ENCODE results near the gene PHF2.

DNA sequence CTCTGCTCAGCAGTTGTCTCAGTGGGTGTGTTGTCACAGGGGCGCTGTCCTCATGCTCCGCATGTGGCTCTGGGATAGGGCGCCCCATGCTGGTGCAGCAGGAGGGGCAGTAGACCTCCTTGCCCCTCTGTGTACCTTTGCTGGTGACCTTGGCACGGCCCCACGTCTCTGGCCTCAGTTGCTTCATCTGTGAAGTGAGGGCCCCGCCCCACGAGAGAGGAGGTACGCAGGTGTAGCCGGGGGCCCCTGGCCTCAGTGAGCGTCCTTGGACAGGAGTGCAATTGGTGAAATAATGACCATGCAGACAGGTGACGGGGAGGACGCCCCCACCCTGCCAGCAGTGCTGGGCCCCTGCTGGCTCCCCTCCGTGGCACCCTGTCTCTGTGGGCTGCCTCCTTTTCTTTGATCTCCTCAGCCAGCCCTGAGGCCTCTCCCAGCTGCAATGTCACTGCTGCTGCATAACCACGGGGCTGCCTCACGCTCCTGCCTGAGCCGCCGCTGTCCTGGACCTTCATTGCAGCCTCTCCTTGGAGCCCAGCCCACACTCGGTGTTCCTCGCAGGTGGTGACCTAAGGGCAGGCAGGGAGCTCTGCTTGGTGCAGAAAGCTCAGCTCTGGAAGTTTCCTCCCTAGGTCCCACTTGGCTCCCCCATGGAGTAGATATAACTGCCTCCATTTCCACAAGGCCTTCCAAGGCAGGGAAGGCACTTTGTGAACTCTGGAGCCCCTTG, 57.3 kb downstream of the PHF2 start:
- TF ChIP-seq, protein P1, sequence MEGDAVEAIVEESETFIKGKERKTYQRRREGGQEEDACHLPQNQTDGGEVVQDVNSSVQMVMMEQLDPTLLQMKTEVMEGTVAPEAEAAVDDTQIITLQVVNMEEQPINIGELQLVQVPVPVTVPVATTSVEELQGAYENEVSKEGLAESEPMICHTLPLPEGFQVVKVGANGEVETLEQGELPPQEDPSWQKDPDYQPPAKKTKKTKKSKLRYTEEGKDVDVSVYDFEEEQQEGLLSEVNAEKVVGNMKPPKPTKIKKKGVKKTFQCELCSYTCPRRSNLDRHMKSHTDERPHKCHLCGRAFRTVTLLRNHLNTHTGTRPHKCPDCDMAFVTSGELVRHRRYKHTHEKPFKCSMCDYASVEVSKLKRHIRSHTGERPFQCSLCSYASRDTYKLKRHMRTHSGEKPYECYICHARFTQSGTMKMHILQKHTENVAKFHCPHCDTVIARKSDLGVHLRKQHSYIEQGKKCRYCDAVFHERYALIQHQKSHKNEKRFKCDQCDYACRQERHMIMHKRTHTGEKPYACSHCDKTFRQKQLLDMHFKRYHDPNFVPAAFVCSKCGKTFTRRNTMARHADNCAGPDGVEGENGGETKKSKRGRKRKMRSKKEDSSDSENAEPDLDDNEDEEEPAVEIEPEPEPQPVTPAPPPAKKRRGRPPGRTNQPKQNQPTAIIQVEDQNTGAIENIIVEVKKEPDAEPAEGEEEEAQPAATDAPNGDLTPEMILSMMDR (conservative IDR thresholded peaks at IDR 0.05; ENCODE audit: low read length): no peak
- TF ChIP-seq EZH2phosphoT487 (IDR thresholded peaks at IDR 0.05; ENCODE audit: borderline replicate concordance, low read depth, low read length): no peak
